ENCODE measurements around the gene PARD3. TPM values are rescaled to one million over a fixed set of nuclear protein-coding genes. Genes with fewer than 3 reads are reported as not detected.

The PARD3 gene
- total RNA-seq, 1 experiment from 2014 or later: 46.3 TPM

DNA sequence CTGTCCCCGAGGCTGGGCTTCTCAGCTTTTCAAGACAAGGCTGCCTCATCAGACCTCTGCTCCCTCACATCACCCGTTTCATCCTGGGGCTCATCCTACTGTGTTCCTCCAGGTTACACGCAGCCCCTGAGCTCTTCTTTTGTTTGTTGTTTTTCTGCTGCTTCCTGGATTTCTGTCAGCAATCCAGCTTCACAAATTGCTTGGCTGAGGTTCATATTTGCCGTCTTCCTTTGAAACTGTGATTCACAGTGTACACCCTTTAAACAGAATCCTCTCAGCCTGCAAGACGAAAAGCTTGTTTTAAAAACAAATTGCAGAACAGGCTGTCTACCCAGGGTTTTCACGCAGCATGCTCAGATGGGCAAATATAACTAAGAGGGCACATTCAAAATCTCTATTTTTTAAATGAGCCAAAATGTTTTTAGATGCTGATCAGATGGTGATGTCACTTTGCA, 39.1 kb upstream of the PARD3 start:
- DNase-seq (ENCODE audit: low read depth, low spot score): no peak
- peaks cover 0 to 1% of the 10 kb centered on the region in 2 experiments; a peak in 1 of 4 replicates for H3K4me1 ChIP-seq (ENCODE audit: control insufficient read depth in 1 of 2, insufficient read depth in 2 of 2, low read length in 2 of 2)
- no peaks in the 10 kb centered on the region for H3K36me3 ChIP-seq (ENCODE audit: control insufficient read depth in 1 of 2, insufficient read depth in 2 of 2, low read length in 2 of 2)
- ChIA-PET RAD21 (ENCODE audit: low non-redundant PET in 1 of 2, low total read pairs in 2 of 2, uncharacterized antibody in 2 of 2, unreplicated experiment in 2 of 2) (no interaction called here), POLR2A (no interaction called here), CTCF (no interaction called here)
- no peaks in the 10 kb centered on the region for H3K9me2 ChIP-seq (ENCODE audit: insufficient read depth)
- no peak for ATAC-seq
- H4K20me1 ChIP-seq (ENCODE audit: insufficient read depth): no peaks in the 10 kb centered on the region
- intact Hi-C loops (cut with micrococcal nuclease): no loop called here
- H3K4me2 ChIP-seq (ENCODE audit: low read length): no peak overlapping the region
- peak overlapping the region; percentile 26 for H2AFZ ChIP-seq (ENCODE audit: low read depth, low read length, poor library complexity, severe bottlenecking)
- no peak for TF ChIP-seq CBX3 (IDR thresholded peaks at IDR 0.05; ENCODE audit: low read depth)
- TF ChIP-seq ZNF274 (IDR thresholded peaks at IDR 0.05; ENCODE audit: low read depth, low read length): no peak
- no peak for TF ChIP-seq RAD21 (IDR thresholded peaks at IDR 0.05; ENCODE audit: low read depth)
- TF ChIP-seq, protein P1, sequence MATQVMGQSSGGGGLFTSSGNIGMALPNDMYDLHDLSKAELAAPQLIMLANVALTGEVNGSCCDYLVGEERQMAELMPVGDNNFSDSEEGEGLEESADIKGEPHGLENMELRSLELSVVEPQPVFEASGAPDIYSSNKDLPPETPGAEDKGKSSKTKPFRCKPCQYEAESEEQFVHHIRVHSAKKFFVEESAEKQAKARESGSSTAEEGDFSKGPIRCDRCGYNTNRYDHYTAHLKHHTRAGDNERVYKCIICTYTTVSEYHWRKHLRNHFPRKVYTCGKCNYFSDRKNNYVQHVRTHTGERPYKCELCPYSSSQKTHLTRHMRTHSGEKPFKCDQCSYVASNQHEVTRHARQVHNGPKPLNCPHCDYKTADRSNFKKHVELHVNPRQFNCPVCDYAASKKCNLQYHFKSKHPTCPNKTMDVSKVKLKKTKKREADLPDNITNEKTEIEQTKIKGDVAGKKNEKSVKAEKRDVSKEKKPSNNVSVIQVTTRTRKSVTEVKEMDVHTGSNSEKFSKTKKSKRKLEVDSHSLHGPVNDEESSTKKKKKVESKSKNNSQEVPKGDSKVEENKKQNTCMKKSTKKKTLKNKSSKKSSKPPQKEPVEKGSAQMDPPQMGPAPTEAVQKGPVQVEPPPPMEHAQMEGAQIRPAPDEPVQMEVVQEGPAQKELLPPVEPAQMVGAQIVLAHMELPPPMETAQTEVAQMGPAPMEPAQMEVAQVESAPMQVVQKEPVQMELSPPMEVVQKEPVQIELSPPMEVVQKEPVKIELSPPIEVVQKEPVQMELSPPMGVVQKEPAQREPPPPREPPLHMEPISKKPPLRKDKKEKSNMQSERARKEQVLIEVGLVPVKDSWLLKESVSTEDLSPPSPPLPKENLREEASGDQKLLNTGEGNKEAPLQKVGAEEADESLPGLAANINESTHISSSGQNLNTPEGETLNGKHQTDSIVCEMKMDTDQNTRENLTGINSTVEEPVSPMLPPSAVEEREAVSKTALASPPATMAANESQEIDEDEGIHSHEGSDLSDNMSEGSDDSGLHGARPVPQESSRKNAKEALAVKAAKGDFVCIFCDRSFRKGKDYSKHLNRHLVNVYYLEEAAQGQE (IDR thresholded peaks at IDR 0.05; ENCODE audit: low read depth): no peak
- no peak for TF ChIP-seq YY1 (IDR thresholded peaks at IDR 0.05; ENCODE audit: extremely low read depth, insufficient replicate concordance, low read depth, low read length)
- no peak overlapping the region for H3K27ac ChIP-seq (ENCODE audit: low read depth, low read length)
- no peaks in the 10 kb centered on the region for H3K9me3 ChIP-seq (ENCODE audit: control insufficient read depth in 1 of 2, insufficient read depth in 1 of 2, low read depth in 1 of 2, low read length in 2 of 2)
- H3K4me3 ChIP-seq (replicated peaks in 1 of 2; ENCODE audit: low read depth in 1 of 2, low read length in 2 of 2): no peak overlapping the region
- BruUV-seq (replicated peaks): no TSS peak
- no peak overlapping the region for H3K9ac ChIP-seq (ENCODE audit: low read length)
- H3K79me2 ChIP-seq (ENCODE audit: insufficient read depth, low read length): no peaks in the 10 kb centered on the region
- H3K27me3 ChIP-seq (ENCODE audit: insufficient read depth, low read length): no peaks in the 10 kb centered on the region

DNA sequence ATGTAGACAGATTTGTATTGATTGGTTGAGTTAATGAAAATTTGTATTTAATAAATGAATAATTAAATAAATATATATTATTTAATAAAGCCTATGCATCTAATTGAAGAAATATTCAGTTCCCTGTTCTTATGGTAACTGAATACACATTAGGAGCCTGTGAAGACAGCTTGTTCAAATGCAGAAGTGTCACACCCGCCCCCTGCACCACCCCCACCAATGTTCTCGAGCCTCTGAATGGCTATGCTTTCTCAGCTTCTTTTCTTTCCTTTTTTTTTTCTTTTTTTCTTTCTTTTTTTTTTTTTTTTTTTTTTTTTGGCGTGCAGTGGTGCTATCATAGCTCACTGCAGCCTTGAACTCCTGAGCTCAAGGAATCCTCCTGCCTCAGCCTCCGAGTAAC, 38.3 kb upstream of the PARD3 start:
- intact Hi-C loops (cut with micrococcal nuclease): no loop called here
- no peak for DNase-seq (ENCODE audit: low read depth, low spot score)
- BruUV-seq (replicated peaks): no TSS peak
- Histone ChIP-seq H3K9ac (ENCODE audit: low read length) (no peak overlapping the region), H3K4me3 (replicated peaks in 1 of 2; ENCODE audit: low read depth in 1 of 2, low read length in 2 of 2) (no peak overlapping the region), H3K4me1 (ENCODE audit: control insufficient read depth in 1 of 2, insufficient read depth in 2 of 2, low read length in 2 of 2) (no peaks in the 10 kb centered on the region; a peak in 1 of 4 replicates), H3K27ac (ENCODE audit: low read depth, low read length) (no peak overlapping the region), H3K79me2 (ENCODE audit: insufficient read depth, low read length) (no peaks in the 10 kb centered on the region), H3K36me3 (ENCODE audit: control insufficient read depth in 1 of 2, insufficient read depth in 2 of 2, low read length in 2 of 2) (no peaks in the 10 kb centered on the region), H2AFZ (ENCODE audit: low read depth, low read length, poor library complexity, severe bottlenecking) (no peak overlapping the region), H3K9me2 (ENCODE audit: insufficient read depth) (no peaks in the 10 kb centered on the region), H3K4me2 (ENCODE audit: low read length) (no peak overlapping the region), H4K20me1 (ENCODE audit: insufficient read depth) (no peaks in the 10 kb centered on the region), H3K27me3 (ENCODE audit: insufficient read depth, low read length) (no peaks in the 10 kb centered on the region), H3K9me3 (ENCODE audit: control insufficient read depth in 1 of 2, insufficient read depth in 1 of 2, low read depth in 1 of 2, low read length in 2 of 2) (no peaks in the 10 kb centered on the region)
- POLR2A ChIA-PET: no interaction called here
- TF ChIP-seq RAD21 (IDR thresholded peaks at IDR 0.05; ENCODE audit: low read depth) (no peak), CBX3 (IDR thresholded peaks at IDR 0.05; ENCODE audit: low read depth) (no peak), EZH2 (IDR thresholded peaks at IDR 0.05) (no peak), ZNF274 (IDR thresholded peaks at IDR 0.05; ENCODE audit: low read depth, low read length) (no peak), TCF7L2 (IDR thresholded peaks at IDR 0.05; ENCODE audit: borderline replicate concordance, extremely low read depth, insufficient read depth, insufficient read length) (no peak), EGR1 (IDR thresholded peaks at IDR 0.05; ENCODE audit: low read depth) (no peak), EZH2phosphoT487 (IDR thresholded peaks at IDR 0.05; ENCODE audit: borderline replicate concordance) (no peak), SP1 (IDR thresholded peaks at IDR 0.05; ENCODE audit: low read depth) (no peak)
- TF ChIP-seq, protein P2, sequence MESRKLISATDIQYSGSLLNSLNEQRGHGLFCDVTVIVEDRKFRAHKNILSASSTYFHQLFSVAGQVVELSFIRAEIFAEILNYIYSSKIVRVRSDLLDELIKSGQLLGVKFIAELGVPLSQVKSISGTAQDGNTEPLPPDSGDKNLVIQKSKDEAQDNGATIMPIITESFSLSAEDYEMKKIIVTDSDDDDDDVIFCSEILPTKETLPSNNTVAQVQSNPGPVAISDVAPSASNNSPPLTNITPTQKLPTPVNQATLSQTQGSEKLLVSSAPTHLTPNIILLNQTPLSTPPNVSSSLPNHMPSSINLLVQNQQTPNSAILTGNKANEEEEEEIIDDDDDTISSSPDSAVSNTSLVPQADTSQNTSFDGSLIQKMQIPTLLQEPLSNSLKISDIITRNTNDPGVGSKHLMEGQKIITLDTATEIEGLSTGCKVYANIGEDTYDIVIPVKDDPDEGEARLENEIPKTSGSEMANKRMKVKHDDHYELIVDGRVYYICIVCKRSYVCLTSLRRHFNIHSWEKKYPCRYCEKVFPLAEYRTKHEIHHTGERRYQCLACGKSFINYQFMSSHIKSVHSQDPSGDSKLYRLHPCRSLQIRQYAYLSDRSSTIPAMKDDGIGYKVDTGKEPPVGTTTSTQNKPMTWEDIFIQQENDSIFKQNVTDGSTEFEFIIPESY (IDR thresholded peaks at IDR 0.05; ENCODE audit: extremely low read depth, insufficient replicate concordance, low read length): no peak
- TF ChIP-seq, protein P3, sequence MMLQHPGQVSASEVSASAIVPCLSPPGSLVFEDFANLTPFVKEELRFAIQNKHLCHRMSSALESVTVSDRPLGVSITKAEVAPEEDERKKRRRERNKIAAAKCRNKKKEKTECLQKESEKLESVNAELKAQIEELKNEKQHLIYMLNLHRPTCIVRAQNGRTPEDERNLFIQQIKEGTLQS (IDR thresholded peaks at IDR 0.05): no peak
- ATAC-seq: no peak
- RAD21 ChIA-PET (ENCODE audit: low non-redundant PET in 1 of 2, low total read pairs in 2 of 2, uncharacterized antibody in 2 of 2, unreplicated experiment in 2 of 2): no interaction called here
- CTCF ChIA-PET: no interaction called here

Measured in HCT116 (cell line).